Spleen (tissue), 7 donors: ENCODE data around the gene TSKU.
"Not testable (repeated sequence)": the region's sequence is repeated elsewhere in the genome, so short reads cannot be mapped to it uniquely, and the experiment has no call there.

Source experiments
- CTCF ChIP-seq, 11 experiments: fragments of 200-600 bp in 7 of 11; fragments of 450-650 bp in 4 of 11; sonication (generic) in 4 of 11; IDR thresholded peaks in 8 of 11; conservative IDR thresholded peaks in 3 of 11; 1 replicate in 7 of 11; 2 replicates in 4 of 11; pipeline versions ENCODE4 v1.4.0 to v1.8.0; 2016 to 2021; ENCODE audit warnings: antibody characterized with exemption in 11 of 11, inconsistent platforms in 4 of 11, mild to moderate bottlenecking in 1 of 11
- POLR2AphosphoS5 ChIP-seq, 3 donors: sonication (generic); formaldehyde crosslinking; IDR thresholded peaks; one replicate each; pipeline ENCODE4 v1.5.1; 2017; ENCODE audit warnings: antibody characterized with exemption in 3 of 3
- donor health status: DM: no; HTN: no; CAD: no; lungs with moderate emphysema.
- donor health status: DM: no; HTN: no; CAD: no.
- donor health status: DM: no; HTN: no; CAD: no.

- not testable (repeated sequence) for TF ChIP-seq CTCF (IDR thresholded peaks at IDR 0.05 in 8 of 11, conservative IDR thresholded peaks at IDR 0.05 in 3 of 11); POLR2AphosphoS5 (IDR thresholded peaks at IDR 0.05)
Observed at GRCh38 chr11:76826508-76826907, 43.4 kb downstream of the TSKU start.
